GM12878 (cell line): ENCODE results near the gene VEGFB. TPM values are rescaled to one million over a fixed set of nuclear protein-coding genes. Genes with fewer than 3 reads are reported as not detected.

Experiments used
- ATAC-seq: fragments of 200-7000 bp; cut with Tn5 transposase; 3 replicates; pipeline ENCODE4 v1.9.1; 2020; ENCODE audit warnings: mild to moderate bottlenecking, moderate library complexity
- BruUV-seq: library from RNA; stranded (reverse); fragments of 400-500 nt; replicated peaks from 2 replicates; lab custom pipeline; 2021; lab: Mats Ljungman, UMichigan
- CTCF ChIA-PET: fragments of 300-600 bp; sonication (Branson Sonifier 250); formaldehyde crosslinking; extraction: SDS; loops from one replicate; lab custom pipeline; 2021; ENCODE audit warnings: inconsistent platforms; lab: Yijun Ruan, JAX
- POLR2A ChIA-PET: fragments of 350-600 bp; formaldehyde crosslinking; extraction: SDS; loops from one replicate; lab custom pipeline; 2021; ENCODE audit warnings: inconsistent platforms; lab: Charles Lee
- RAD21 ChIA-PET: fragments of 300-600 bp; sonication (Branson Sonifier 250); formaldehyde crosslinking; loops from one replicate; lab custom pipeline; 2023; ENCODE audit warnings: antibody characterized with exemption; ENCODE audit not compliant: unreplicated experiment; lab: Charles Lee
- SMC1A ChIA-PET: fragments of 300-600 bp; sonication (Branson Sonifier 250); formaldehyde crosslinking; loops from one replicate; lab custom pipeline; 2023; ENCODE audit not compliant: unreplicated experiment, uncharacterized antibody; lab: Charles Lee
- DNase-seq: peaks from one replicate; pipeline ENCODE4 v3.0.0-alpha.2; 2011; ENCODE audit warnings: low read depth, low spot score
- FAIRE-seq: peaks from 3 replicates; lab custom pipeline; 2011; peaks lifted over from hg19 to GRCh38; lab: Jason Lieb, UNC
- H2AFZ ChIP-seq: 2 replicates; pipeline ENCODE4 v1.6.0; 2011; ENCODE audit warnings: low read depth, low read length, control low read depth; ENCODE audit not compliant: control insufficient read depth
- H3K27ac ChIP-seq: 2 replicates; pipeline ENCODE4 v1.5.1; 2011; ENCODE audit warnings: control low read depth; ENCODE audit not compliant: control insufficient read depth, insufficient read depth
- H3K27me3 ChIP-seq, 2 experiments: replicated peaks in 1 of 2; 2 replicates each; pipeline versions ENCODE4 v1.6.0 to v1.6.1; 2011; ENCODE audit warnings: low read length in 1 of 2; ENCODE audit not compliant: control insufficient read depth in 2 of 2, insufficient read depth in 2 of 2
- H3K36me3 ChIP-seq, 2 experiments: 2 replicates each; pipeline ENCODE4 v1.5.1; 2011; ENCODE audit warnings: low read length in 1 of 2; ENCODE audit not compliant: control insufficient read depth in 2 of 2, insufficient read depth in 2 of 2
- H3K4me1 ChIP-seq: 2 replicates; pipeline ENCODE4 v1.6.1; 2011; ENCODE audit warnings: mild to moderate bottlenecking, low read length, moderate library complexity, mixed read lengths; ENCODE audit not compliant: control insufficient read depth, insufficient read depth
- H3K4me2 ChIP-seq: 2 replicates; pipeline ENCODE4 v1.6.0; 2011; ENCODE audit warnings: control low read depth; ENCODE audit not compliant: control insufficient read depth, insufficient read depth
- H3K4me3 ChIP-seq: fragments of 200-600 bp; sonication (generic); 2 replicates; pipeline ENCODE4 v1.5.1; 2016
- H3K79me2 ChIP-seq: 2 replicates; pipeline ENCODE4 v1.6.0; 2011; ENCODE audit warnings: low read length; ENCODE audit not compliant: control insufficient read depth, insufficient read depth
- H3K9ac ChIP-seq: 2 replicates; pipeline ENCODE4 v1.8.0; 2011; ENCODE audit warnings: low read length, control low read depth, mixed read lengths; ENCODE audit not compliant: control insufficient read depth, insufficient read depth
- H3K9me3 ChIP-seq: replicated peaks from 3 replicates; pipeline ENCODE4 v1.5.1; 2011; ENCODE audit warnings: mild to moderate bottlenecking, low read length; ENCODE audit not compliant: control insufficient read depth, insufficient read depth
- H4K20me1 ChIP-seq: 2 replicates; pipeline ENCODE4 v1.6.0; 2011; ENCODE audit not compliant: control insufficient read depth, insufficient read depth
- BCL11A ChIP-seq: IDR thresholded peaks from 2 replicates; pipeline ENCODE4 v1.6.1; 2011; ENCODE audit warnings: low read depth, low read length
- BMI1 ChIP-seq: fragments of 450-650 bp; IDR thresholded peaks from 2 replicates; pipeline ENCODE4 v1.6.1; 2016; ENCODE audit warnings: mild to moderate bottlenecking, moderate library complexity, borderline replicate concordance
- CBFB ChIP-seq: IDR thresholded peaks from 2 replicates; pipeline ENCODE4 v1.6.1; 2016; ENCODE audit warnings: antibody characterized with exemption, low read depth
- HDGF ChIP-seq: fragments of 450-650 bp; IDR thresholded peaks from 2 replicates; pipeline ENCODE4 v1.6.1; 2016; ENCODE audit warnings: antibody characterized with exemption
- MTA2 ChIP-seq: fragments of 450-650 bp; IDR thresholded peaks from 2 replicates; pipeline ENCODE4 v1.6.1; 2016; ENCODE audit warnings: low read depth, mild to moderate bottlenecking, moderate library complexity
- SIN3A ChIP-seq: IDR thresholded peaks from 2 replicates; pipeline ENCODE4 v1.6.1; 2012; ENCODE audit warnings: low read depth, low read length, improper control_type of control experiment
- SMAD1 ChIP-seq: fragments of 450-650 bp; IDR thresholded peaks from 2 replicates; pipeline ENCODE4 v1.6.1; 2018; ENCODE audit warnings: mild to moderate bottlenecking, low read depth; ENCODE audit not compliant: partially characterized antibody
- ZNF217 ChIP-seq: fragments of 450-650 bp; IDR thresholded peaks from 2 replicates; pipeline ENCODE4 v1.6.1; 2017; ENCODE audit warnings: antibody characterized with exemption, mild to moderate bottlenecking
- WGBS: methylation state at CpG from one replicate; pipeline ENCODE4 v1.1.6; 2016; ENCODE audit warnings: low lambda C conversion rate; ENCODE audit not compliant: insufficient replicate concordance, insufficient coverage; ENCODE audit errors: missing lambda C conversion rate; 5-methylcytosine and 5-hydroxymethylcytosine counted together
- in situ Hi-C: fragments of 300-500 bp; cut with MboI; formaldehyde crosslinking; loops from 9 replicates; pipeline ENCODE4 v1.14.3; 2018; ENCODE audit warnings: mixed read lengths
- intact Hi-C: fragments of 100-400 bp; cut with micrococcal nuclease; formaldehyde crosslinking; loops from one replicate; pipeline ENCODE4 v1.14.2; 2022; ENCODE audit not compliant: unreplicated experiment
- polyA plus RNA-seq, 11 experiments: library from polyadenylated mRNA; depleted of rRNA in 4 of 11; unstranded in 6 of 11; stranded (reverse) in 5 of 11; fragments of >200 nt; fragmentation: Nextera tagmentation in 4 of 11; fragmentation: Illumina TruSeq in 1 of 11; extraction: Ambion mirVana in 4 of 11; extraction: Trizol in 1 of 11; gene quantifications; 1 replicate in 1 of 11; 2 replicates in 10 of 11; pipeline versions ENCODE4 v1.2.1 to v1.2.3, GENCODE V29; 2011 to 2016; ENCODE audit warnings: inconsistent platforms in 2 of 11, missing spikeins in 2 of 11, low read depth in 1 of 11
- total RNA-seq, 4 experiments: library from RNA; depleted of rRNA in 3 of 4; stranded (reverse); fragments of >200 nt in 3 of 4; fragmentation: Illumina TruSeq in 1 of 4; extraction: Trizol in 1 of 4; gene quantifications; 2 replicates each; pipeline versions ENCODE4 v1.2.1 to v1.2.3, GENCODE V29; 2013 to 2021
- TF ChIP-seq, protein P1 (sequence below): IDR thresholded peaks from 2 replicates; pipeline ENCODE4 v1.6.1; 2012; ENCODE audit warnings: improper control_type of control experiment, low read depth, low read length; ENCODE audit not compliant: insufficient replicate concordance
- TF ChIP-seq, protein P2 (sequence below): IDR thresholded peaks from 2 replicates; pipeline ENCODE4 v1.6.1; 2011; ENCODE audit warnings: borderline replicate concordance, low read depth, mild to moderate bottlenecking, moderate library complexity, mixed read lengths, low read length; ENCODE audit not compliant: insufficient read depth; ENCODE audit errors: extremely low read length
- TF ChIP-seq, protein P3 (sequence below): IDR thresholded peaks from 2 replicates; pipeline ENCODE4 v1.6.1; 2011; ENCODE audit warnings: mild to moderate bottlenecking, low read depth, low read length, moderate library complexity; ENCODE audit not compliant: insufficient replicate concordance
- TF ChIP-seq, protein P4 (sequence below): fragments of 450-650 bp; IDR thresholded peaks from 2 replicates; pipeline ENCODE4 v1.6.1; 2017; ENCODE audit warnings: mild to moderate bottlenecking

Gene VEGFB
- total and polyA plus RNA-seq, 10 of the 15 experiments (the other 5 are each of a cell fraction or from before 2014, with no cell fraction given): 7.0 to 75.8 (median 20.3) TPM

DNA sequence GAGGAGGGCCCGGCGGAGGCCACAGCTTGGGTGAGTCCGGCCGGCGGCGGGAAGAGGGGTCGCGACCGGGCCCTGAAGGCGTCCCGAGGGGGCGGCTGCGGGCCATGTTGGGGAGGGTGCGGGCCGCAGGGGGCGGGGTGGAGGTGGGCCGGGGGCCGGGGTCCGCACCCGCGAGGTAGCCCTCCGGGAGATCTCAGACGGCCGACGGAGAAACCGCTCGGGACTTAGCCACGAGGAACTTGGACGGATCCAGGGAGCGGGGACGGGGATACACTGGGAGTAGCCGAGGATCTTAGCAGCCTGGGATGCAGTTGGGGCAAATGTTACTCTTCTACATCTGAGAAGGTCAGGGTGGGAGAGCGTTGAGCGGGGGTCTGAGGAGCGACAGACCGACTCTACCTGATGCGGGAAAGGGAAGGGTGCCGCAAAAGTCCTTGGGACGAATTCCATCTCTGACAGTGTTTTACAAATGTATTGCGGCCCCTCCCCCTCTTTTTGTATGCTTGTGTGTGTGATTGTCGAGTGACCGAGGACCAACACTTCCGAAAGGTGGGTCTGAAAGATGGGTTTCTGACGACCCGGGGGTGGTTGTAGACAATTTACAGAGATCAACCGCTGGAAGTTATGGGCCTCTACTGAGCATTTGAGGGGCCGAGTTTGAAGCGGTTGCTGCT is 47.8 kb upstream of the VEGFB start (continued):
- TF ChIP-seq, protein P1, sequence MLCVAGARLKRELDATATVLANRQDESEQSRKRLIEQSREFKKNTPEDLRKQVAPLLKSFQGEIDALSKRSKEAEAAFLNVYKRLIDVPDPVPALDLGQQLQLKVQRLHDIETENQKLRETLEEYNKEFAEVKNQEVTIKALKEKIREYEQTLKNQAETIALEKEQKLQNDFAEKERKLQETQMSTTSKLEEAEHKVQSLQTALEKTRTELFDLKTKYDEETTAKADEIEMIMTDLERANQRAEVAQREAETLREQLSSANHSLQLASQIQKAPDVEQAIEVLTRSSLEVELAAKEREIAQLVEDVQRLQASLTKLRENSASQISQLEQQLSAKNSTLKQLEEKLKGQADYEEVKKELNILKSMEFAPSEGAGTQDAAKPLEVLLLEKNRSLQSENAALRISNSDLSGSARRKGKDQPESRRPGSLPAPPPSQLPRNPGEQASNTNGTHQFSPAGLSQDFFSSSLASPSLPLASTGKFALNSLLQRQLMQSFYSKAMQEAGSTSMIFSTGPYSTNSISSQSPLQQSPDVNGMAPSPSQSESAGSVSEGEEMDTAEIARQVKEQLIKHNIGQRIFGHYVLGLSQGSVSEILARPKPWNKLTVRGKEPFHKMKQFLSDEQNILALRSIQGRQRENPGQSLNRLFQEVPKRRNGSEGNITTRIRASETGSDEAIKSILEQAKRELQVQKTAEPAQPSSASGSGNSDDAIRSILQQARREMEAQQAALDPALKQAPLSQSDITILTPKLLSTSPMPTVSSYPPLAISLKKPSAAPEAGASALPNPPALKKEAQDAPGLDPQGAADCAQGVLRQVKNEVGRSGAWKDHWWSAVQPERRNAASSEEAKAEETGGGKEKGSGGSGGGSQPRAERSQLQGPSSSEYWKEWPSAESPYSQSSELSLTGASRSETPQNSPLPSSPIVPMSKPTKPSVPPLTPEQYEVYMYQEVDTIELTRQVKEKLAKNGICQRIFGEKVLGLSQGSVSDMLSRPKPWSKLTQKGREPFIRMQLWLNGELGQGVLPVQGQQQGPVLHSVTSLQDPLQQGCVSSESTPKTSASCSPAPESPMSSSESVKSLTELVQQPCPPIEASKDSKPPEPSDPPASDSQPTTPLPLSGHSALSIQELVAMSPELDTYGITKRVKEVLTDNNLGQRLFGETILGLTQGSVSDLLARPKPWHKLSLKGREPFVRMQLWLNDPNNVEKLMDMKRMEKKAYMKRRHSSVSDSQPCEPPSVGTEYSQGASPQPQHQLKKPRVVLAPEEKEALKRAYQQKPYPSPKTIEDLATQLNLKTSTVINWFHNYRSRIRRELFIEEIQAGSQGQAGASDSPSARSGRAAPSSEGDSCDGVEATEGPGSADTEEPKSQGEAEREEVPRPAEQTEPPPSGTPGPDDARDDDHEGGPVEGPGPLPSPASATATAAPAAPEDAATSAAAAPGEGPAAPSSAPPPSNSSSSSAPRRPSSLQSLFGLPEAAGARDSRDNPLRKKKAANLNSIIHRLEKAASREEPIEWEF: no peak
- TF ChIP-seq, protein P2, sequence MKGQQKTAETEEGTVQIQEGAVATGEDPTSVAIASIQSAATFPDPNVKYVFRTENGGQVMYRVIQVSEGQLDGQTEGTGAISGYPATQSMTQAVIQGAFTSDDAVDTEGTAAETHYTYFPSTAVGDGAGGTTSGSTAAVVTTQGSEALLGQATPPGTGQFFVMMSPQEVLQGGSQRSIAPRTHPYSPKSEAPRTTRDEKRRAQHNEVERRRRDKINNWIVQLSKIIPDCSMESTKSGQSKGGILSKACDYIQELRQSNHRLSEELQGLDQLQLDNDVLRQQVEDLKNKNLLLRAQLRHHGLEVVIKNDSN: no peak
- no peak for TF ChIP-seq BCL11A

DNA sequence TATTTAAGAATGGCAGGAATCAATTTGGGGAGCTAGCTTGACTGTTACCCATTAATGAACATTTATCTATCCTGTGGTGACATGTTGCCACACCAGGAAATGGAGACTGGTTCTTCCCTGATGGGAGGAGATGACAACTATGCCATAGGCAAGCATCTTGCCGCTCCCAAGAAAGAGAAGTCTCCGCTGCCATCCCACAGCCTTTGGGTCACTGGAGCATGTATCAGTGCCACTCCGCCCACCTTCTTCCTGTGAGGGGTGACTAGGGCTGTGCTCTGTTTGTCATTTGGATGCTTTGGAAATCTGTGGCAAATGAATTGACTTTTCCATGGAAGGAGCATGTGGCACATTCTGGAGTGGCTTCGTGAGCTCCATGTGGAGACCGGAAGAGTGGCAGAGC is 42.0 kb upstream of the VEGFB start:
- Histone ChIP-seq H3K79me2 (peaks cover 32% of the 10 kb centered on the region), H3K27ac (no peak overlapping the region), H3K9me3 (no peaks in the 10 kb centered on the region), H3K4me2 (no peak overlapping the region), H3K27me3 (no peaks in the 10 kb centered on the region), H3K4me1 (peaks cover 4% of the 10 kb centered on the region; the same call in 1 of the 2 replicates), H4K20me1 (no peaks in the 10 kb centered on the region), H2AFZ (no peak overlapping the region), H3K4me3 (no peak overlapping the region), H3K9ac (no peak overlapping the region), H3K36me3 (peaks cover 29 to 32% of the 10 kb centered on the region in 2 experiments)
- ATAC-seq (no peak), FAIRE-seq (no peak), DNase-seq (no peak)
- ChIA-PET RAD21 (interaction anchor here (0.9 kb wide), 1 partner anchor 12 kb away, joined by 5 read pairs; no protein-coding TSS in a partner anchor), SMC1A (no interaction called here), POLR2A (no interaction called here), CTCF (interaction anchor here (0.7 kb wide), 1 partner anchor 112 kb away, joined by 3 read pairs; no protein-coding TSS in a partner anchor)
- intact Hi-C loops (no loop called here), in situ Hi-C loops (no loop called here)
- WGBS: 91% methylated on average over 5 of the region's 5 CpGs
- BruUV-seq: no TSS peak
- no peak for TF ChIP-seq BMI1
- TF ChIP-seq, protein P3, sequence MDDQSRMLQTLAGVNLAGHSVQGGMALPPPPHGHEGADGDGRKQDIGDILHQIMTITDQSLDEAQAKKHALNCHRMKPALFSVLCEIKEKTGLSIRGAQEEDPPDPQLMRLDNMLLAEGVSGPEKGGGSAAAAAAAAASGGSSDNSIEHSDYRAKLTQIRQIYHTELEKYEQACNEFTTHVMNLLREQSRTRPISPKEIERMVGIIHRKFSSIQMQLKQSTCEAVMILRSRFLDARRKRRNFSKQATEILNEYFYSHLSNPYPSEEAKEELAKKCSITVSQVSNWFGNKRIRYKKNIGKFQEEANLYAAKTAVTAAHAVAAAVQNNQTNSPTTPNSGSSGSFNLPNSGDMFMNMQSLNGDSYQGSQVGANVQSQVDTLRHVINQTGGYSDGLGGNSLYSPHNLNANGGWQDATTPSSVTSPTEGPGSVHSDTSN: no peak
- no peak for TF ChIP-seq HDGF
- no peak for TF ChIP-seq SIN3A
- TF ChIP-seq SMAD1: no peak
- no peak for TF ChIP-seq CBFB
- TF ChIP-seq, protein P4, sequence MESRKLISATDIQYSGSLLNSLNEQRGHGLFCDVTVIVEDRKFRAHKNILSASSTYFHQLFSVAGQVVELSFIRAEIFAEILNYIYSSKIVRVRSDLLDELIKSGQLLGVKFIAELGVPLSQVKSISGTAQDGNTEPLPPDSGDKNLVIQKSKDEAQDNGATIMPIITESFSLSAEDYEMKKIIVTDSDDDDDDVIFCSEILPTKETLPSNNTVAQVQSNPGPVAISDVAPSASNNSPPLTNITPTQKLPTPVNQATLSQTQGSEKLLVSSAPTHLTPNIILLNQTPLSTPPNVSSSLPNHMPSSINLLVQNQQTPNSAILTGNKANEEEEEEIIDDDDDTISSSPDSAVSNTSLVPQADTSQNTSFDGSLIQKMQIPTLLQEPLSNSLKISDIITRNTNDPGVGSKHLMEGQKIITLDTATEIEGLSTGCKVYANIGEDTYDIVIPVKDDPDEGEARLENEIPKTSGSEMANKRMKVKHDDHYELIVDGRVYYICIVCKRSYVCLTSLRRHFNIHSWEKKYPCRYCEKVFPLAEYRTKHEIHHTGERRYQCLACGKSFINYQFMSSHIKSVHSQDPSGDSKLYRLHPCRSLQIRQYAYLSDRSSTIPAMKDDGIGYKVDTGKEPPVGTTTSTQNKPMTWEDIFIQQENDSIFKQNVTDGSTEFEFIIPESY: no peak
- no peak for TF ChIP-seq MTA2
- TF ChIP-seq ZNF217: no peak
